Fibroblast of lung (primary cell): ENCODE measurements around the gene TMEM117. TPM values are rescaled to one million over a fixed set of nuclear protein-coding genes. Genes with fewer than 3 reads are reported as not detected.

Source experiments
- DNase-seq, 2 donors: peaks; one replicate each; pipeline versions ENCODE4 v3.0.0 to v3.0.0-alpha.2; 2010; ENCODE audit warnings: low read depth in 2 of 2
- H2AFZ ChIP-seq: 2 replicates; pipeline ENCODE4 v1.5.1; 2012; ENCODE audit warnings: low read length, control low read depth, inconsistent platforms
- H3K27ac ChIP-seq: 2 replicates; pipeline ENCODE4 v1.5.1; 2011; ENCODE audit warnings: low read length, control low read depth; ENCODE audit not compliant: insufficient read depth
- H3K27me3 ChIP-seq: 2 replicates; pipeline ENCODE4 v1.5.1; 2011; ENCODE audit warnings: mild to moderate bottlenecking, low read length; ENCODE audit not compliant: control insufficient read depth, insufficient read depth
- H3K36me3 ChIP-seq: 2 replicates; pipeline ENCODE4 v1.5.1; 2011; ENCODE audit warnings: low read length; ENCODE audit not compliant: control insufficient read depth, insufficient read depth
- H3K4me1 ChIP-seq: 2 replicates; pipeline ENCODE4 v1.5.1; 2011; ENCODE audit warnings: low read length; ENCODE audit not compliant: control insufficient read depth, insufficient read depth; ENCODE audit errors: extremely low read depth
- H3K4me2 ChIP-seq: 2 replicates; pipeline ENCODE4 v1.5.1; 2011; ENCODE audit warnings: low read length, control low read depth; ENCODE audit not compliant: insufficient read depth; ENCODE audit errors: extremely low read depth
- H3K4me3 ChIP-seq, 4 experiments: fragments of 200-600 bp in 1 of 4; sonication (generic) in 1 of 4; replicated peaks in 1 of 4; 2 replicates each; pipeline ENCODE4 v1.5.1; 2011 to 2016; ENCODE audit warnings: low read length in 4 of 4, low read depth in 3 of 4, mild to moderate bottlenecking in 3 of 4, control low read depth in 2 of 4, inconsistent platforms in 1 of 4, mixed read lengths in 1 of 4; ENCODE audit not compliant: insufficient read depth in 1 of 4; ENCODE audit errors: control extremely low read depth in 1 of 4
- H3K79me2 ChIP-seq: 2 replicates; pipeline ENCODE4 v1.5.1; 2012; ENCODE audit warnings: mild to moderate bottlenecking, low read length, inconsistent platforms; ENCODE audit not compliant: control insufficient read depth, insufficient read depth
- H3K9ac ChIP-seq: 2 replicates; pipeline ENCODE4 v1.5.1; 2011; ENCODE audit warnings: mild to moderate bottlenecking, low read length, control low read depth; ENCODE audit not compliant: insufficient read depth
- H3K9me3 ChIP-seq: 2 replicates; pipeline ENCODE4 v1.5.1; 2012; ENCODE audit warnings: low read depth, low read length; ENCODE audit not compliant: control insufficient read depth, insufficient read depth
- H4K20me1 ChIP-seq: 2 replicates; pipeline ENCODE4 v1.5.1; 2011; ENCODE audit warnings: low read length; ENCODE audit not compliant: control insufficient read depth, insufficient read depth; ENCODE audit errors: extremely low read depth
- CTCF ChIP-seq, 2 donors: IDR thresholded peaks in 1 of 2; conservative IDR thresholded peaks in 1 of 2; 1 replicate in 1 of 2; 2 replicates in 1 of 2; pipeline ENCODE4 v1.5.1; 2011 to 2012; ENCODE audit warnings: low read length in 2 of 2, control low read depth in 1 of 2, inconsistent platforms in 1 of 2, low read depth in 1 of 2, mild to moderate bottlenecking in 1 of 2
- EZH2 ChIP-seq: IDR thresholded peaks from 2 replicates; pipeline ENCODE4 v1.5.1; 2012; ENCODE audit warnings: low read length, control low read depth, mild to moderate bottlenecking; ENCODE audit errors: missing control alignments
- polyA plus RNA-seq, 2 donors: library from polyadenylated mRNA; depleted of rRNA in 1 of 2; stranded (reverse) in 1 of 2; unstranded in 1 of 2; fragments of >200 nt; gene quantifications; 2 replicates each; pipeline ENCODE4 v1.2.1, GENCODE V29; 2011 to 2012; ENCODE audit warnings: missing spikeins in 1 of 2
- total RNA-seq: library from RNA; depleted of rRNA; stranded (reverse); fragments of >200 nt; gene quantifications from 2 replicates; pipeline ENCODE4 v1.2.1, GENCODE V29; 2014

TMEM117 gene
- total and polyA plus RNA-seq, 2 donors (not counting 1 experiment from before 2014, with no cell fraction given): 7.6 to 7.8 TPM

DNA sequence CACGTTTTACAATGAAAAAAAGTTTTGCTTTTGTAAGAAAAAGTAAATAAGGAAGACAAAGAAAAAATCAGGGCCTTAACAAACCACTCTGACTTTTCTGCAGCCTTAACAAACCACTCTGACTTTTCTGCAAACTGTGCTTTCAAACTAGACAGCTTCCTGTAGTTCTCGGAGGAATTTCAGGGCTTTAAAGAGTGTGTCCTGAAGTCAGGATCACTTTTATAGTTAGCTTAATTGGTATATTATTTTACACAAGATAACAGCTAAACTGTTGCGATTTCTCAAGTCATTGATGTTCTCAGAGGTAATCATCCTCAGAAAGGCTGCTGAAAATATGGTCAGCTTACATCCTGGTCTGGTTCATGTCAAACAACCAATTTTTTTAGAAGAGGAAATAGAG is 42.2 kb downstream of the TMEM117 start:
- no peaks in the 10 kb centered on the region for H3K9me3 ChIP-seq
- no peak overlapping the region for H3K9ac ChIP-seq
- H4K20me1 ChIP-seq: no peaks in the 10 kb centered on the region
- H3K79me2 ChIP-seq: no peaks in the 10 kb centered on the region
- H3K36me3 ChIP-seq: no peaks in the 10 kb centered on the region
- H3K27me3 ChIP-seq: no peaks in the 10 kb centered on the region
- TF ChIP-seq CTCF (conservative IDR thresholded peaks at IDR 0.05 in 1 of 2, IDR thresholded peaks at IDR 0.05 in 1 of 2; ENCODE audit: low read depth in 1 of 2, low read length in 2 of 2): no peak
- DNase-seq: no peak
- H2AFZ ChIP-seq: no peak overlapping the region
- H3K4me3 ChIP-seq: no peak overlapping the region
- no peak overlapping the region for H3K4me2 ChIP-seq
- no peaks in the 10 kb centered on the region for H3K4me1 ChIP-seq
- no peak overlapping the region for H3K27ac ChIP-seq

DNA sequence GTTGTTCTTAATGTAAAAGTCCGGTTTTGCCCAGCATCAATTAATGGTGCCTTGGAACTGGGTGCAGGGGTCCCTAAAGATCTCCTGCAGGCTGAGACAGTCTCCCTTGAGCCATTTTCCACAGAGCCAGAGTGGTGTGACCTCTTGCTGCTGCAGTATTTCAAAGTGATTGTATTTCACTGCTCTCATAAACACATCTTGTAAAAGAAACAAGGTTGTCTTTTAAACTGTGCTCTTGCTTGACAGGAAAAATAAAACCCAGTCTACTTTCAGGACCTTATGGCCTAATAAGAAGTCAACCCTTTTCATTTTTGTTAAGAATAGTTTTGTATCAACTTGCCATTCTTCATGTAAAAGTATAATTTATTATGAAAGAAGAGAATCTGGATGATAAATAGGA is 44.7 kb downstream of the TMEM117 start:
- TF ChIP-seq EZH2: no peak
- TF ChIP-seq CTCF (conservative IDR thresholded peaks at IDR 0.05 in 1 of 2, IDR thresholded peaks at IDR 0.05 in 1 of 2; ENCODE audit: low read depth in 1 of 2, low read length in 2 of 2): no peak
- Histone ChIP-seq H3K4me2 (no peak overlapping the region), H4K20me1 (no peaks in the 10 kb centered on the region)

GRCh38 chr12:43882578-43883178 is 46.8 kb downstream of the TMEM117 start:
- peak; percentile 50 to 81 for DNase-seq
- no peaks in the 10 kb centered on the region for H3K27me3 ChIP-seq
- H3K9ac ChIP-seq: no peak overlapping the region
- H3K36me3 ChIP-seq: no peaks in the 10 kb centered on the region
- no peaks in the 10 kb centered on the region for H3K4me1 ChIP-seq
- TF ChIP-seq EZH2 (no peak), CTCF (conservative IDR thresholded peaks at IDR 0.05 in 1 of 2, IDR thresholded peaks at IDR 0.05 in 1 of 2; ENCODE audit: low read depth in 1 of 2, low read length in 2 of 2) (peak; percentile 82 to 89)
- H3K4me3 ChIP-seq: no peak overlapping the region
- H2AFZ ChIP-seq: no peak overlapping the region
- no peaks in the 10 kb centered on the region for H3K9me3 ChIP-seq
- H3K79me2 ChIP-seq: no peaks in the 10 kb centered on the region
- H4K20me1 ChIP-seq: no peaks in the 10 kb centered on the region
- H3K27ac ChIP-seq: no peak overlapping the region
- no peak overlapping the region for H3K4me2 ChIP-seq

More for the DNA sequence above, 44.7 kb downstream of the TMEM117 start:
- no peak overlapping the region for H2AFZ ChIP-seq
- no peak for DNase-seq
- H3K4me3 ChIP-seq: no peak overlapping the region
- H3K79me2 ChIP-seq: no peaks in the 10 kb centered on the region
- no peaks in the 10 kb centered on the region for H3K27me3 ChIP-seq
- no peak overlapping the region for H3K9ac ChIP-seq
- no peaks in the 10 kb centered on the region for H3K4me1 ChIP-seq
- H3K36me3 ChIP-seq: no peaks in the 10 kb centered on the region
- H3K27ac ChIP-seq: no peak overlapping the region
- no peaks in the 10 kb centered on the region for H3K9me3 ChIP-seq
